Stimulated activated CD8-positive, alpha-beta memory T cell treated with anti-CD3 and anti-CD28 coated beads, Interleukin-7, amount 100 ng/mL, for 1 hour (primary cell): ENCODE measurements around the gene SHLD1.
"Not testable (repeated sequence)": the region's sequence is repeated elsewhere in the genome, so short reads cannot be mapped to it uniquely, and the experiment has no call there.

Experiments
- DNase-seq, 2 donors: peaks; one replicate each; pipeline ENCODE4 v3.0.0-alpha.2; 2020; ENCODE audit warnings: low read depth in 2 of 2

Gene SHLD1

GRCh38 chr20:5735845-5736510 lies 14.2 kb upstream of the SHLD1 start:
- DNase-seq, result no peak

GRCh38 chr20:5737619-5737953 lies 12.6 kb upstream of the SHLD1 start:
- no peak for DNase-seq

GRCh38 chr20:5737966-5738365 lies 12.2 kb upstream of the SHLD1 start:
- DNase-seq, result no peak

GRCh38 chr20:5740643-5741042 lies 9.6 kb upstream of the SHLD1 start:
- not testable (repeated sequence) for DNase-seq

GRCh38 chr20:5741089-5741488 lies 9.1 kb upstream of the SHLD1 start:
- no peak for DNase-seq

- no peak for DNase-seq
Observed at GRCh38 chr20:5742041-5742440, 8.2 kb upstream of the SHLD1 start.

GRCh38 chr20:5745416-5746030 lies 4.7 kb upstream of the SHLD1 start:
- no peak for DNase-seq

- no peak for DNase-seq
Observed at GRCh38 chr20:5746064-5746463, 4.1 kb upstream of the SHLD1 start.

- no peak for DNase-seq
Observed at GRCh38 chr20:5748246-5748645, 2.0 kb upstream of the SHLD1 start.

GRCh38 chr20:5749512-5749951 lies 669 bp upstream of the SHLD1 start:
- not testable (repeated sequence) for DNase-seq

- DNase-seq, result no peak
Observed at GRCh38 chr20:5751856-5752255, 1.7 kb downstream of the SHLD1 start.

GRCh38 chr20:5753814-5754213 lies 3.6 kb downstream of the SHLD1 start:
- no peak for DNase-seq

GRCh38 chr20:5757949-5758348 lies 7.7 kb downstream of the SHLD1 start:
- no peak for DNase-seq

GRCh38 chr20:5766085-5766764 lies 16.0 kb downstream of the SHLD1 start:
- DNase-seq, result no peak

GRCh38 chr20:5767493-5768098 lies 17.4 kb downstream of the SHLD1 start:
- no peak for DNase-seq

- no peak for DNase-seq
Observed at GRCh38 chr20:5770231-5770986, 20.2 kb downstream of the SHLD1 start.

GRCh38 chr20:5770987-5771318 lies 20.8 kb downstream of the SHLD1 start:
- no peak for DNase-seq

- DNase-seq, result no peak
Observed at GRCh38 chr20:5772704-5773103, 22.5 kb downstream of the SHLD1 start.

GRCh38 chr20:5773589-5773988 lies 23.4 kb downstream of the SHLD1 start:
- DNase-seq, result no peak

GRCh38 chr20:5776077-5776476 lies 25.9 kb downstream of the SHLD1 start:
- no peak for DNase-seq

- no peak for DNase-seq
Observed at GRCh38 chr20:5779071-5779900, 29.1 kb downstream of the SHLD1 start.
